ENCODE results near the gene GINS2.

The GINS2 gene

DNA sequence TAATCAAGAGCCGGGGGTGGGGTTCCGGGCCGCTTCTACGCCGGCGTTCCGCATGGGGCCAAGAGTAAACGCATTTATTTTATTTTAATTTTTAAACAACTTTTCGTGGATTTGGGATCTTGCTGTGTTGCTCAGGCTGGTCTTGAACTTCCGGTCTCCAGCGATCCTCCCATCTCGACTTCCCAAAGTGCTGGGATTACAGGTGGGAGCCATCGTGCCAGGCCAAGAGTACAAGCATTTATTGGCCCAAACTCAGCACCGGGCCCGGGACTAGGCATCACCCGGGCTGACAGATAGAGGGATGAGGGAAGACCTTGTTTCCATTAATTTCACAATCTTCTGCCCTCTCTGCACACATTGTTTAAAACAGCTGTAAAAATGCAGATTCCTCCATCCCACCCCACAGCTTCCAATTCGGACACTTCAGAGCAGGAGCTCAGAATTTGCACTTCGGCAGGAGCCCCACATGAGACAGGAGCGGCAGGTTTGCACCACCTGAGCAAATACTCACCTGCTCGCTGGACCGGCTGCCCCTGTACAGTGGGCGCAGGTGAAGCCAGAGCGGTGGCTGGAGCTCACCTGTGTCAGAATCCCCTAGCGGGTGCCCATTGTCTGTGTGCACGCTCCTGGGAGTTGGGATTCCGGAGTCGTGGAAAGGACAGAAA is 663 bp upstream of the GINS2 start:
- TF ChIP-seq, protein P1, sequence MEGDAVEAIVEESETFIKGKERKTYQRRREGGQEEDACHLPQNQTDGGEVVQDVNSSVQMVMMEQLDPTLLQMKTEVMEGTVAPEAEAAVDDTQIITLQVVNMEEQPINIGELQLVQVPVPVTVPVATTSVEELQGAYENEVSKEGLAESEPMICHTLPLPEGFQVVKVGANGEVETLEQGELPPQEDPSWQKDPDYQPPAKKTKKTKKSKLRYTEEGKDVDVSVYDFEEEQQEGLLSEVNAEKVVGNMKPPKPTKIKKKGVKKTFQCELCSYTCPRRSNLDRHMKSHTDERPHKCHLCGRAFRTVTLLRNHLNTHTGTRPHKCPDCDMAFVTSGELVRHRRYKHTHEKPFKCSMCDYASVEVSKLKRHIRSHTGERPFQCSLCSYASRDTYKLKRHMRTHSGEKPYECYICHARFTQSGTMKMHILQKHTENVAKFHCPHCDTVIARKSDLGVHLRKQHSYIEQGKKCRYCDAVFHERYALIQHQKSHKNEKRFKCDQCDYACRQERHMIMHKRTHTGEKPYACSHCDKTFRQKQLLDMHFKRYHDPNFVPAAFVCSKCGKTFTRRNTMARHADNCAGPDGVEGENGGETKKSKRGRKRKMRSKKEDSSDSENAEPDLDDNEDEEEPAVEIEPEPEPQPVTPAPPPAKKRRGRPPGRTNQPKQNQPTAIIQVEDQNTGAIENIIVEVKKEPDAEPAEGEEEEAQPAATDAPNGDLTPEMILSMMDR (IDR thresholded peaks at IDR 0.05; ENCODE audit: low read length): no peak
- no peak for TF ChIP-seq EZH2 (IDR thresholded peaks at IDR 0.05; ENCODE audit: borderline replicate concordance, low read length)
- Histone ChIP-seq H3F3A (ENCODE audit: insufficient read depth, low read length) (peaks cover 3% of the 10 kb centered on the region; the same call in 1 of the 2 replicates), H2AFZ (ENCODE audit: low read length) (no peak overlapping the region), H3K4me1 (ENCODE audit: insufficient read depth, low read length, severe bottlenecking) (peaks cover 40% of the 10 kb centered on the region), H3K9me2 (ENCODE audit: low read depth, low read length) (no peaks in the 10 kb centered on the region), H4K20me1 (ENCODE audit: insufficient read depth, low read length) (no peaks in the 10 kb centered on the region), H3K27ac (ENCODE audit: low read depth, low read length, poor library complexity, severe bottlenecking) (no peak overlapping the region), H3K4me2 (ENCODE audit: low read length) (peak overlapping the region; percentile 67), H3K4me3 (ENCODE audit: low read depth, low read length, poor library complexity, severe bottlenecking) (peak overlapping the region; percentile 53), H3K79me2 (ENCODE audit: insufficient read depth, low read length) (peaks cover 1% of the 10 kb centered on the region), H3K36me3 (ENCODE audit: insufficient read depth, low read length) (peaks cover 8% of the 10 kb centered on the region; the same call in 1 of the 2 replicates), H3K27me3 (ENCODE audit: insufficient read depth, low read length) (no peaks in the 10 kb centered on the region), H3K9ac (ENCODE audit: low read length) (peak overlapping the region; percentile 20; the same call in 1 of the 2 replicates), H3K9me3 (ENCODE audit: low read length) (no peaks in the 10 kb centered on the region)

- Histone ChIP-seq H2AFZ (ENCODE audit: low read length) (no peak overlapping the region), H3K79me2 (ENCODE audit: insufficient read depth, low read length) (peaks cover 4% of the 10 kb centered on the region), H3K27me3 (ENCODE audit: insufficient read depth, low read length) (no peaks in the 10 kb centered on the region), H3K9me2 (ENCODE audit: low read depth, low read length) (no peaks in the 10 kb centered on the region), H3F3A (ENCODE audit: insufficient read depth, low read length) (peaks cover 3% of the 10 kb centered on the region; the same call in 1 of the 2 replicates), H4K20me1 (ENCODE audit: insufficient read depth, low read length) (no peaks in the 10 kb centered on the region), H3K9me3 (ENCODE audit: low read length) (no peaks in the 10 kb centered on the region), H3K36me3 (ENCODE audit: insufficient read depth, low read length) (peaks cover 24% of the 10 kb centered on the region; the same call in 1 of the 2 replicates), H3K4me3 (ENCODE audit: low read depth, low read length, poor library complexity, severe bottlenecking) (peak overlapping the region; percentile 81), H3K4me2 (ENCODE audit: low read length) (peak overlapping the region; percentile 65), H3K27ac (ENCODE audit: low read depth, low read length, poor library complexity, severe bottlenecking) (peak overlapping the region; percentile 82), H3K9ac (ENCODE audit: low read length) (peak overlapping the region; percentile 77), H3K4me1 (ENCODE audit: insufficient read depth, low read length, severe bottlenecking) (peaks cover 40% of the 10 kb centered on the region)
- no peak for TF ChIP-seq EZH2 (IDR thresholded peaks at IDR 0.05; ENCODE audit: borderline replicate concordance, low read length)
- TF ChIP-seq, protein P1 (IDR thresholded peaks at IDR 0.05; ENCODE audit: low read length): peak; percentile 30
Measured at GRCh38 chr16:85687651-85688471, 893 bp downstream of the GINS2 start.

- Histone ChIP-seq H3F3A (ENCODE audit: insufficient read depth, low read length) (peaks cover 3% of the 10 kb centered on the region; the same call in 1 of the 2 replicates), H4K20me1 (ENCODE audit: insufficient read depth, low read length) (no peaks in the 10 kb centered on the region), H2AFZ (ENCODE audit: low read length) (no peak overlapping the region), H3K4me2 (ENCODE audit: low read length) (peak overlapping the region; percentile 65), H3K4me1 (ENCODE audit: insufficient read depth, low read length, severe bottlenecking) (peaks cover 40% of the 10 kb centered on the region), H3K27me3 (ENCODE audit: insufficient read depth, low read length) (no peaks in the 10 kb centered on the region), H3K27ac (ENCODE audit: low read depth, low read length, poor library complexity, severe bottlenecking) (peak overlapping the region; percentile 82), H3K79me2 (ENCODE audit: insufficient read depth, low read length) (peaks cover 4% of the 10 kb centered on the region), H3K9me2 (ENCODE audit: low read depth, low read length) (no peaks in the 10 kb centered on the region), H3K9me3 (ENCODE audit: low read length) (no peaks in the 10 kb centered on the region), H3K4me3 (ENCODE audit: low read depth, low read length, poor library complexity, severe bottlenecking) (peak overlapping the region; percentile 81), H3K9ac (ENCODE audit: low read length) (peak overlapping the region; percentile 77), H3K36me3 (ENCODE audit: insufficient read depth, low read length) (peaks cover 32% of the 10 kb centered on the region; the same call in 1 of the 2 replicates)
- TF ChIP-seq EZH2 (IDR thresholded peaks at IDR 0.05; ENCODE audit: borderline replicate concordance, low read length): no peak
- TF ChIP-seq, protein P1 (IDR thresholded peaks at IDR 0.05; ENCODE audit: low read length): no peak
Measured at GRCh38 chr16:85686912-85687591, 1.7 kb downstream of the GINS2 start.

All from OCI-LY1 (cell line).